Thyroid gland (tissue), 4 donors: ENCODE measurements around the gene CAMSAP2.

ENCODE experiments used
- CTCF ChIP-seq, 6 experiments: fragments of 200-600 bp in 3 of 6; fragments of 450-650 bp in 3 of 6; sonication (generic) in 3 of 6; IDR thresholded peaks; one replicate each; pipeline ENCODE4 v1.5.1; 2016 to 2019; ENCODE audit warnings: antibody characterized with exemption in 6 of 6, mild to moderate bottlenecking in 2 of 6, inconsistent platforms in 1 of 6, moderate library complexity in 1 of 6
- POLR2A ChIP-seq, 2 donors: fragments of 450-650 bp; IDR thresholded peaks; one replicate each; pipeline ENCODE4 v1.6.1; 2017; ENCODE audit warnings: antibody characterized with exemption in 2 of 2, mild to moderate bottlenecking in 2 of 2, moderate library complexity in 1 of 2

GRCh38 chr1:200877839-200878551 lies 139.3 kb downstream of the CAMSAP2 start:
- TF ChIP-seq CTCF (IDR thresholded peaks at IDR 0.05) = no peak
- no peak for TF ChIP-seq POLR2A (IDR thresholded peaks at IDR 0.05)
